Mucosa of rectum (tissue), 2 donors: ENCODE data around the gene EFNB1.
A peak's percentile ranks its signal among the peaks of the same experiment; 100 is the strongest.

ENCODE experiments used
- H3K27ac ChIP-seq, 2 donors: one replicate each; pipeline ENCODE4 v1.7.0; 2013; ENCODE audit warnings: inconsistent platforms in 2 of 2, low read depth in 2 of 2, low read length in 2 of 2
- H3K27me3 ChIP-seq, 2 donors: one replicate each; pipeline ENCODE4 v1.7.0; 2013; ENCODE audit warnings: low read length in 2 of 2; ENCODE audit not compliant: control insufficient read depth in 2 of 2, insufficient read depth in 2 of 2
- H3K36me3 ChIP-seq, 2 donors: one replicate each; pipeline ENCODE4 v1.7.0; 2013; ENCODE audit warnings: low read length in 2 of 2; ENCODE audit not compliant: control insufficient read depth in 2 of 2, insufficient read depth in 2 of 2
- H3K4me1 ChIP-seq, 2 donors: one replicate each; pipeline ENCODE4 v1.7.0; 2013; ENCODE audit warnings: low read length in 2 of 2, mild to moderate bottlenecking in 1 of 2; ENCODE audit not compliant: control insufficient read depth in 2 of 2, insufficient read depth in 2 of 2
- H3K4me3 ChIP-seq, 2 donors: one replicate each; pipeline ENCODE4 v1.7.0; 2013; ENCODE audit warnings: low read length in 2 of 2
- H3K9ac ChIP-seq, 2 donors: one replicate each; pipeline ENCODE4 v1.7.0; 2013; ENCODE audit warnings: low read length in 2 of 2, low read depth in 1 of 2, mild to moderate bottlenecking in 1 of 2
- H3K9me3 ChIP-seq, 2 donors: one replicate each; pipeline ENCODE4 v1.7.0; 2013; ENCODE audit warnings: low read length in 2 of 2; ENCODE audit not compliant: control insufficient read depth in 2 of 2
- donor health status: healthy.
- donor health status: Normal muscosa, but diverticular disease.

EFNB1 gene

GRCh38 chrX:68827256-68827655 lies 1.6 kb upstream of the EFNB1 start:
- Histone ChIP-seq H3K9me3 (no peaks in the 10 kb centered on the region), H3K36me3 (no peaks in the 10 kb centered on the region)

GRCh38 chrX:68827848-68828624 lies 785 bp upstream of the EFNB1 start:
- Histone ChIP-seq H3K4me3 (peak overlapping the region; percentile 52 to 71), H3K9me3 (no peaks in the 10 kb centered on the region), H3K27ac (peak overlapping the region; percentile 82 to 85), H3K4me1 (peaks cover 1 to 2% of the 10 kb centered on the region in 2 donors), H3K9ac (peak overlapping the region; percentile 56 to 74), H3K27me3 (peaks cover 0 to 2% of the 10 kb centered on the region in 2 donors), H3K36me3 (no peaks in the 10 kb centered on the region)

More at GRCh38 chrX:68827256-68827655, 1.6 kb upstream of the EFNB1 start:
- Histone ChIP-seq H3K9ac (no peak overlapping the region), H3K4me3 (no peak overlapping the region), H3K4me1 (peaks cover 0 to 2% of the 10 kb centered on the region in 2 donors), H3K27ac (no peak overlapping the region), H3K27me3 (peaks cover 0 to 2% of the 10 kb centered on the region in 2 donors)

- Histone ChIP-seq H3K27me3 (peaks cover 0 to 2% of the 10 kb centered on the region in 2 donors), H3K4me3 (peak overlapping the region; percentile 74 to 76), H3K27ac (peak overlapping the region; percentile 85 to 87), H3K9me3 (no peaks in the 10 kb centered on the region), H3K36me3 (no peaks in the 10 kb centered on the region), H3K9ac (peak overlapping the region; percentile 81 to 86), H3K4me1 (peaks cover 11 to 16% of the 10 kb centered on the region in 2 donors)
These were observed 979 bp downstream of the EFNB1 start for GRCh38 chrX:68829582-68830418.

GRCh38 chrX:68830419-68831404 lies 1.9 kb downstream of the EFNB1 start:
- Histone ChIP-seq H3K4me1 (peaks cover 11 to 21% of the 10 kb centered on the region in 2 donors), H3K27me3 (peaks cover 0 to 2% of the 10 kb centered on the region in 2 donors), H3K9me3 (no peaks in the 10 kb centered on the region), H3K9ac (peak overlapping the region; percentile 81 to 86), H3K27ac (peak overlapping the region; percentile 85 to 87), H3K4me3 (peak overlapping the region; percentile 74 to 76), H3K36me3 (no peaks in the 10 kb centered on the region)

DNA sequence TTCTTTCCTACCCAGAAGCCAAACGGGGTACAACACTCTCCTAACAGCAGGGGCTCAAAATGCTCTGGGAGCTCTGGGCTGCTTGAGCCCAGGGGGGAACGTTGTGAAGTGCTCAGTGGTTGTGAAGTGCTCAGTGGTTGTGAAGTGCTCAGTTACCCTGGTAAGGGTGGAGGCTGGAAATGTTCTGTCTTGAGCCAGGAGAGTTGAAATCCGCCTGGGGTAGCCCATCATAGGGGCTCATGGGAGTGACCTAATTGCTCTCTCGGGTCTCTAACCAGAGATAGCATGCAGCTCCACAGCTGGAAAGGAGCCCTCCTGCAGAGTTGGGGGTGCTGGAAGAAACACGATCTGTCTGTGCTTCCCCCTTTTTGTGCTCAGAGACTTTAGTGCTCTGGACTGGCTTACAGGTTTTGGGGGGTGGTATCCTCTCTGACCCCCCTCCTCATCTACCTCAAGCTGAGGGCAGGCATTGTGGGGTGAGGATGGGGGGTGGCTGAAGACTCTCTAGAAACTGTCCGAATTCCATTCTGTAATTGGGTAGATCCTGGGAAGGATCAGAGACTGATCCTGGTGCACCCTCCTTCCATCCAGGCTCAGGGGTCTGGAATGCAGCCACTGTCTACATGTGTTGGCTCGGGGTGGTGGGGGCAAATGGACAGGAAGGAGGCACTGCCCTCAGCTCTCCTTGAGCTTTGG lies 2.7 kb downstream of the EFNB1 start:
- Histone ChIP-seq H3K4me3 (peak overlapping the region; percentile 74 to 76), H3K9me3 (no peaks in the 10 kb centered on the region), H3K27me3 (peaks cover 0 to 2% of the 10 kb centered on the region in 2 donors), H3K4me1 (peaks cover 11 to 21% of the 10 kb centered on the region in 2 donors), H3K9ac (peak overlapping the region; percentile 7 to 66), H3K27ac (peak overlapping the region; percentile 85 to 87), H3K36me3 (no peaks in the 10 kb centered on the region)

DNA sequence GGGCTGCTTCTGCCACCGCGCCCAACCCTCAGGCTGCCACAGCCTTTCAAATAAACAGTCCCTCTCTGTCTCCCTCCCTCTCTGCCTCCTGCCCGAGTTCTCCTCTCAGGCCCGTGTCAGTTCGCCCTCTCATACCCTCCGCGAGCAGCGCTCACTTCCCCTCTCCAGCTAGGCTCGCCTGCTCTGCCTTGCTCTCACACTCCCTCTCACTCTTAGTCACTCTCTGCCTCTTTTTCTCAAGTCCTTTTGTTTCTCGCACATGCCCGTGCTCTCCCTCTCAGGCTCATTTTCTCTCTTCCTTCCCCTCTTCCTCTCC lies 3.2 kb downstream of the EFNB1 start:
- Histone ChIP-seq H3K27ac (peak overlapping the region; percentile 85 to 87), H3K4me1 (peaks cover 11 to 21% of the 10 kb centered on the region in 2 donors), H3K27me3 (peaks cover 0 to 2% of the 10 kb centered on the region in 2 donors), H3K9ac (peak overlapping the region; percentile 7 to 66), H3K36me3 (no peaks in the 10 kb centered on the region), H3K4me3 (peak overlapping the region; percentile 74 to 76), H3K9me3 (no peaks in the 10 kb centered on the region)

GRCh38 chrX:68832516-68833447 lies 4.0 kb downstream of the EFNB1 start:
- Histone ChIP-seq H3K36me3 (peaks cover 0 to 3% of the 10 kb centered on the region in 2 donors), H3K4me3 (peak overlapping the region; percentile 74 to 76), H3K27me3 (peaks cover 0 to 2% of the 10 kb centered on the region in 2 donors), H3K4me1 (peaks cover 11 to 28% of the 10 kb centered on the region in 2 donors), H3K27ac (peak overlapping the region; percentile 85 to 87), H3K9me3 (no peaks in the 10 kb centered on the region), H3K9ac (peak overlapping the region in 1 of 2 donors; percentile 66)

GRCh38 chrX:68833448-68833805 lies 4.6 kb downstream of the EFNB1 start:
- Histone ChIP-seq H3K9ac (peak overlapping the region in 1 of 2 donors; percentile 66), H3K4me3 (no peak overlapping the region), H3K36me3 (peaks cover 0 to 3% of the 10 kb centered on the region in 2 donors), H3K27ac (peak overlapping the region; percentile 85 to 87), H3K4me1 (peaks cover 14 to 30% of the 10 kb centered on the region in 2 donors), H3K27me3 (peaks cover 0 to 2% of the 10 kb centered on the region in 2 donors), H3K9me3 (no peaks in the 10 kb centered on the region)
